IgD-negative memory B cell (primary cell): Measurements from ENCODE around the gene ZNF423. TPM values are rescaled to one million over a fixed set of nuclear protein-coding genes. Genes with fewer than 3 reads are reported as not detected.

Source experiments
- H3K27ac Mint-ChIP-seq, 3 donors: one replicate each; pipeline ENCODE4 v1.8.0; 2020 to 2022; ENCODE audit warnings: mild to moderate bottlenecking in 3 of 3, mixed read lengths in 3 of 3, moderate library complexity in 1 of 3
- H3K27me3 Mint-ChIP-seq: one replicate; pipeline ENCODE4 v1.8.0; 2021; ENCODE audit warnings: mixed read lengths
- H3K36me3 Mint-ChIP-seq: one replicate; pipeline ENCODE4 v1.8.0; 2020; ENCODE audit warnings: mild to moderate bottlenecking, mixed read lengths
- H3K4me1 Mint-ChIP-seq, 3 donors: one replicate each; pipeline ENCODE4 v1.8.0; 2020 to 2022; ENCODE audit warnings: mixed read lengths in 3 of 3, mild to moderate bottlenecking in 1 of 3
- H3K4me3 Mint-ChIP-seq, 4 donors: one replicate each; pipeline ENCODE4 v1.8.0; 2020 to 2022; ENCODE audit warnings: mild to moderate bottlenecking in 4 of 4, mixed read lengths in 4 of 4, moderate library complexity in 3 of 4
- H3K9me3 Mint-ChIP-seq, 3 donors: one replicate each; pipeline ENCODE4 v1.8.0; 2020 to 2021; ENCODE audit warnings: mixed read lengths in 3 of 3, mild to moderate bottlenecking in 1 of 3
- polyA plus RNA-seq: library from polyadenylated mRNA; unstranded; fragments of 300-500 nt; fragmentation: Illumina TruSeq; gene quantifications from one replicate; pipeline ENCODE4 v1.2.3, GENCODE V29; 2021

The ZNF423 gene
- polyA plus RNA-seq, 1 donor from 2014 or later: not detected

- H3K36me3 Mint-ChIP-seq: no peaks in the 10 kb centered on the region
- H3K4me3 Mint-ChIP-seq: no peak overlapping the region
- H3K27ac Mint-ChIP-seq: no peak overlapping the region
- H3K9me3 Mint-ChIP-seq: no peaks in the 10 kb centered on the region
- no peaks in the 10 kb centered on the region for H3K4me1 Mint-ChIP-seq
- peaks cover 2% of the 10 kb centered on the region for H3K27me3 Mint-ChIP-seq
Observed at GRCh38 chr16:49778202-49778930, 77.5 kb downstream of the ZNF423 start.

DNA sequence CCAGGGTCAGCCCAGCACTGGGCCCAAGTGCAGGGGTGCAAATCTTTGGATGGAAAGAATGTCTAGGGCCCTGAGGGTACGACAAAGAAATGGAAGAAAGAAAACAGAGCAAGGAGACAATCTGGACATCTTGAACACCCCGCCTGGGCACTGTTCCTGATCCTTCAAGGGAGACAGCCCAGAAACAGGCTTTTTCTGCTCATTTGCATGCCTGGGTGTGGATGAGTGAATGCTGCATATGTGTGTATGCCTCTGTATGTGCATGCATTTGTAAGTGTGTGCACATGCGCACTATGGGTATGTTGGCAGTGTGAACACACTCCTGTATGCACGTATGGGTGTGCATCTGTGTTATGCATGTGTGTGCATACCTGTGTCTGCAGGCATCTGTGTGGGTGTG is 79.2 kb downstream of the ZNF423 start:
- H3K4me3 Mint-ChIP-seq: no peak overlapping the region
- no peaks in the 10 kb centered on the region for H3K4me1 Mint-ChIP-seq
- H3K9me3 Mint-ChIP-seq: no peaks in the 10 kb centered on the region

DNA sequence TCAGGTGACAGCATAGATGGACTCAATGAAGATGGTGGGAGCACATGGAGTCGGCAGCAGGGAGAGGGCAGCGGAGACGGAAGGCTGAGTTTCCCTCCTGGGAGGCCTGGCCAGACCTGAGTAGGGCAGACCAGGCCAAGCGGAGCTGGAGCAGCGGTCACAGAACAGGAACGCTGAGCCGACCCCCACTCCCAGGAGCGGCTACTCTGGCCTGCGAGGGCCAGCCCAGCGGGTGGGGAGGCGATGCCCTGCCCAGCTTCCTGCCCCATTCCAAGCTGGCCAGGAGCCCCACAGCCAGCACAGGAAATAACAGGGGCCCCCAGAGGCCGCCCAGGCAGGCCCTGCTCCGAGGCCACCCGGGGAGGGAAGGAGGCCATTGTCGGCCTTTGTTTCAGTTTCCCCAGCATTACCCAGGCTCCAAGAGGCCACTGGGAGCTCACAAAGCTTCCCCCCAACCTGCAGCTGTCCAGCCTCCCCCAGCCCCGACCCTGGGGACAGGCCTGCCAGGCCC is 79.8 kb downstream of the ZNF423 start:
- no peak overlapping the region for H3K27ac Mint-ChIP-seq
- H3K4me3 Mint-ChIP-seq: no peak overlapping the region
- no peaks in the 10 kb centered on the region for H3K27me3 Mint-ChIP-seq
- H3K36me3 Mint-ChIP-seq: no peaks in the 10 kb centered on the region
- H3K9me3 Mint-ChIP-seq: no peaks in the 10 kb centered on the region
- H3K4me1 Mint-ChIP-seq: no peaks in the 10 kb centered on the region

More for the DNA sequence above, 79.2 kb downstream of the ZNF423 start:
- H3K36me3 Mint-ChIP-seq: no peaks in the 10 kb centered on the region
- H3K27me3 Mint-ChIP-seq: no peaks in the 10 kb centered on the region
- H3K27ac Mint-ChIP-seq: no peak overlapping the region

- no peaks in the 10 kb centered on the region for H3K4me1 Mint-ChIP-seq
- no peaks in the 10 kb centered on the region for H3K27me3 Mint-ChIP-seq
- no peaks in the 10 kb centered on the region for H3K36me3 Mint-ChIP-seq
- H3K9me3 Mint-ChIP-seq: no peaks in the 10 kb centered on the region
- peak overlapping the region in 1 of 3 donors; percentile 31 for H3K27ac Mint-ChIP-seq
- H3K4me3 Mint-ChIP-seq: no peak overlapping the region
Observed at GRCh38 chr16:49775581-49775980, 80.3 kb downstream of the ZNF423 start.

- Mint-ChIP-seq H3K36me3 (no peaks in the 10 kb centered on the region), H3K4me3 (no peak overlapping the region), H3K27ac (peak overlapping the region in 1 of 3 donors; percentile 31), H3K27me3 (no peaks in the 10 kb centered on the region), H3K9me3 (no peaks in the 10 kb centered on the region), H3K4me1 (no peaks in the 10 kb centered on the region)
Observed at GRCh38 chr16:49775018-49775417, 80.9 kb downstream of the ZNF423 start.

GRCh38 chr16:49773534-49774475 is 82.1 kb downstream of the ZNF423 start:
- no peak overlapping the region for H3K4me3 Mint-ChIP-seq
- H3K9me3 Mint-ChIP-seq: no peaks in the 10 kb centered on the region
- no peaks in the 10 kb centered on the region for H3K4me1 Mint-ChIP-seq
- H3K36me3 Mint-ChIP-seq: no peaks in the 10 kb centered on the region
- H3K27ac Mint-ChIP-seq: no peak overlapping the region
- H3K27me3 Mint-ChIP-seq: no peaks in the 10 kb centered on the region

DNA sequence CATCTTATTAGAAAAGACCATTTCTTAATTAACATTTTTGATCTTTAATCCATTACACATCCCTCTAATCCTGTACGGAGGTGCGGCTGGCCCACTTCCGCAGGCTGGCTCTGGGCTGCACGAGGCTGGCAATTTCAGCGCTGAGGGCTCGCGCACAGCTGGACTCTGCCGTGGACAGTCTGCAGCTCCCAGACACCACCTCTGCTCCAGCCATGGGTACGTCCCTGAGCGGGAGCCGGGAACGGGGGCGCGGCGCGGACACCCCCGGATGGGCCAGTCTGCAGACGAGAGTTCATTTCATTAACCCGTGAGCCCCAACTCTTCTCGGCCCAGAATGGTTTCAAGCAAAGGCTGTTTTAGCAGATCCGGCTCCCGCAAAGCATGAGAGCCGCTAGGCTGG is 87.9 kb downstream of the ZNF423 start:
- Mint-ChIP-seq H3K9me3 (no peaks in the 10 kb centered on the region), H3K4me1 (no peaks in the 10 kb centered on the region), H3K4me3 (no peak overlapping the region), H3K36me3 (no peaks in the 10 kb centered on the region), H3K27ac (no peak overlapping the region), H3K27me3 (no peaks in the 10 kb centered on the region)

GRCh38 chr16:49767414-49767813 is 88.5 kb downstream of the ZNF423 start:
- Mint-ChIP-seq H3K36me3 (no peaks in the 10 kb centered on the region), H3K27ac (no peak overlapping the region), H3K4me1 (no peaks in the 10 kb centered on the region), H3K27me3 (no peaks in the 10 kb centered on the region), H3K4me3 (no peak overlapping the region), H3K9me3 (no peaks in the 10 kb centered on the region)

- Mint-ChIP-seq H3K27me3 (no peaks in the 10 kb centered on the region), H3K36me3 (no peaks in the 10 kb centered on the region), H3K4me1 (no peaks in the 10 kb centered on the region), H3K9me3 (no peaks in the 10 kb centered on the region), H3K27ac (no peak overlapping the region), H3K4me3 (no peak overlapping the region)
Observed at GRCh38 chr16:49766225-49766624, 89.7 kb downstream of the ZNF423 start.

DNA sequence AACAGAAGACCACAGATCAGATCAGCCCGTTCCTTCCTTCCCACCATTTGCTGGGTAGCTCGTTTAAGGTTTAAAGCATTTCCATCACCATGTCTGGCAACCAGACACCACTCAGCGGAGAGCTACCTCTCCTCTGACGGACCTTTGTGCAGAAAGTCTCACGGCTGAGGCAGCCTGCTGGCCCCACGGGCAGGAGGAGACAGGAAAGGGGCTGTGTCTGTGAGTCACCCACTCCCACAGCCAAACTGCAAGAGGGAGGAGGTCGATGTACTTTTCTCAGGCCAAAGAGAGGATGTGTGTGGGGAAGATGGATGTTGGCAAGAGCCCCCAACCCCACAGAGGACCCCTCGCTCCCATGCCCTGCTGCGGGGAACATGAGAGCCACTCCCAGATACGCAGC is 92.1 kb downstream of the ZNF423 start:
- Mint-ChIP-seq H3K4me1 (no peaks in the 10 kb centered on the region), H3K36me3 (no peaks in the 10 kb centered on the region), H3K9me3 (no peaks in the 10 kb centered on the region), H3K27ac (no peak overlapping the region), H3K4me3 (no peak overlapping the region), H3K27me3 (no peaks in the 10 kb centered on the region)

GRCh38 chr16:49760815-49761214 is 95.1 kb downstream of the ZNF423 start:
- Mint-ChIP-seq H3K4me3 (no peak overlapping the region), H3K27ac (no peak overlapping the region), H3K36me3 (no peaks in the 10 kb centered on the region), H3K4me1 (no peaks in the 10 kb centered on the region), H3K27me3 (peaks cover 4% of the 10 kb centered on the region), H3K9me3 (no peaks in the 10 kb centered on the region)

- H3K4me1 Mint-ChIP-seq: peaks cover 0 to 7% (median 3%) of the 10 kb centered on the region in 3 donors
- peaks cover 18% of the 10 kb centered on the region for H3K27me3 Mint-ChIP-seq
- no peak overlapping the region for H3K27ac Mint-ChIP-seq
- no peaks in the 10 kb centered on the region for H3K36me3 Mint-ChIP-seq
- H3K4me3 Mint-ChIP-seq: no peak overlapping the region
- no peaks in the 10 kb centered on the region for H3K9me3 Mint-ChIP-seq
Observed at GRCh38 chr16:49757559-49758069, 98.3 kb downstream of the ZNF423 start.

DNA sequence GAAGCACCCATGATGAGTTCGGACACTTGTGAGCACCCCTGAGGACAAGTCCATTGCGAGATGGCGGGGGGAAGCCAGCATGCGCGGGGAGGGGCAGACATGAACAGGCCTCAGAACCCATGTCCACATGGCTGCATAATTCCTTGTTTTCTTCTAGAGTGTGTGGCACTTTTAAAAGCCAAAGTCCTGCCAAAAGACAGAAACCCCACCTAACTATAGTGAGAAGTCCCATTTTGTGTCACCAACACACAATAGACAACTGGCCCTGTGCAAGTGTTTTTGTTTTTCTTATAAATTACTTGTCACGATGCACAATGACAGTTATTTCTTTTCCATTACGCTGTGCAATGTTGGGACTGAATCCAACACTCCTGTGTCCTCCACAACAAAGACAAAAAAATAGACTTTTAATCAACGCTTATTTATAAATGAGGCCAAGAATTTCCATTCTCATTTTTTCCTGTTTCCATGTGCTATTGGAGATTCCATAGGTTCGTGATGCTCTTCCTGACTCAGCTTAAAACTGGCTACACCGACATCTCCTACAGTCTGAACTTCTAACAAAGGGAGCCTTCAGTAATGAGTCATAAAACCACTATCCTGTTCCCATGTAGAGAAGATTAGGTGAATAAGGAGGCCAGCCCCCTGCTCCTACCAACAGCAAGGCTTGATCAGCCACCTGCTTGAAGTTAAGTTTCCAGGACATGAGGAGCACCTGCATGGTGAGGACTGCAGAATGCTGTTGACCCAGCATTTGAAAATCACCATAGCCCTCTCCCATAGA is 98.9 kb downstream of the ZNF423 start:
- Mint-ChIP-seq H3K36me3 (no peaks in the 10 kb centered on the region), H3K4me1 (peaks cover 0 to 7% (median 3%) of the 10 kb centered on the region in 3 donors), H3K4me3 (no peak overlapping the region), H3K9me3 (no peaks in the 10 kb centered on the region), H3K27ac (peak overlapping the region in 1 of 3 donors; percentile 59), H3K27me3 (peaks cover 18% of the 10 kb centered on the region)

GRCh38 chr16:49755716-49756505 is 100.0 kb downstream of the ZNF423 start:
- peaks cover 0 to 7% (median 3%) of the 10 kb centered on the region in 3 donors for H3K4me1 Mint-ChIP-seq
- H3K27me3 Mint-ChIP-seq: peaks cover 23% of the 10 kb centered on the region
- H3K36me3 Mint-ChIP-seq: no peaks in the 10 kb centered on the region
- H3K9me3 Mint-ChIP-seq: no peaks in the 10 kb centered on the region
- no peak overlapping the region for H3K4me3 Mint-ChIP-seq
- H3K27ac Mint-ChIP-seq: no peak overlapping the region
